Activated CD4-positive, alpha-beta memory T cell treated with anti-CD3 and anti-CD28 coated beads for 36 hours (primary cell): ENCODE measurements around the gene AMPD3. TPM values are rescaled to one million over a fixed set of nuclear protein-coding genes. Genes with fewer than 3 reads are reported as not detected.

ENCODE experiments used
- CTCF ChIA-PET: fragments of 350-600 bp; sonication (Branson Sonifier 250); formaldehyde crosslinking; loops from one replicate; lab custom pipeline; 2021; ENCODE audit warnings: antibody characterized with exemption, inconsistent platforms; lab: Charles Lee
- POLR2A ChIA-PET: fragments of 350-600 bp; sonication (Branson Sonifier 250); formaldehyde crosslinking; loops from one replicate; lab custom pipeline; 2021; ENCODE audit warnings: antibody characterized with exemption; lab: Charles Lee
- DNase-seq: peaks from one replicate; pipeline ENCODE4 v3.0.0-alpha.2; 2020
- H3K27ac Mint-ChIP-seq: one replicate; pipeline ENCODE4 v1.8.0; 2021; ENCODE audit warnings: mixed read lengths
- H3K27me3 Mint-ChIP-seq: one replicate; pipeline ENCODE4 v1.8.0; 2021; ENCODE audit warnings: mixed read lengths
- H3K36me3 Mint-ChIP-seq: one replicate; pipeline ENCODE4 v1.8.0; 2021; ENCODE audit warnings: mixed read lengths
- H3K4me1 Mint-ChIP-seq: one replicate; pipeline ENCODE4 v1.8.0; 2021; ENCODE audit warnings: low read depth, mixed read lengths
- H3K4me3 Mint-ChIP-seq: one replicate; pipeline ENCODE4 v1.8.0; 2021; ENCODE audit warnings: mild to moderate bottlenecking, mixed read lengths
- H3K9me3 Mint-ChIP-seq: one replicate; pipeline ENCODE4 v1.8.0; 2021; ENCODE audit warnings: mixed read lengths
- intact Hi-C: fragments of 100-400 bp; cut with micrococcal nuclease; formaldehyde crosslinking; loops from one replicate; pipeline ENCODE4 v1.15.1; 2023
- total RNA-seq, 2 experiments: library from RNA; stranded (reverse); gene quantifications; one replicate each; pipeline ENCODE4 v1.2.3, GENCODE V29; 2021

AMPD3 gene
- total RNA-seq, 2 experiments from 2014 or later = 25.5 to 25.7 TPM

- Mint-ChIP-seq H3K27ac (peak overlapping the region; percentile 81), H3K9me3 (no peaks in the 10 kb centered on the region), H3K4me3 (peak overlapping the region; percentile 77), H3K4me1 (peaks cover 59% of the 10 kb centered on the region), H3K36me3 (no peaks in the 10 kb centered on the region), H3K27me3 (no peaks in the 10 kb centered on the region)
- intact Hi-C loops = loop anchor here (10.0 kb wide), 1 partner anchor 1767 kb away; the partner anchor contains the start of genes RPL27A and TRIM66
- no peak for DNase-seq
- ChIA-PET CTCF (interaction anchor here (0.6 to 8.8 kb wide), 9 partner anchors 8 to 1732 kb away, joined by 3 to 74 read pairs (median 4); partner anchors contain the start of gene RNF141), POLR2A (interaction anchor here (0.6 to 2.7 kb wide), 6 partner anchors 10 to 357 kb away, joined by 3 to 8 read pairs (median 4); partner anchors contain the start of genes EIF4G2 and RNF141)
These were observed 3.5 kb upstream of the AMPD3 start for GRCh38 chr11:10451426-10452116.

GRCh38 chr11:10452211-10452767 lies 2.8 kb upstream of the AMPD3 start:
- H3K4me3 Mint-ChIP-seq = peak overlapping the region; percentile 77
- intact Hi-C loops = loop anchor here (10.0 kb wide), 1 partner anchor 1767 kb away; the partner anchor contains the start of genes RPL27A and TRIM66
- H3K4me1 Mint-ChIP-seq = peaks cover 62% of the 10 kb centered on the region
- peak overlapping the region; percentile 40 for H3K27ac Mint-ChIP-seq
- ChIA-PET CTCF (interaction anchor here (0.9 to 8.8 kb wide), 9 partner anchors 9 to 202 kb away, joined by 3 to 74 read pairs (median 3); partner anchors contain the start of gene RNF141), POLR2A (interaction anchor here (0.6 to 2.7 kb wide), 5 partner anchors 11 to 356 kb away, joined by 3 to 8 read pairs (median 4); partner anchors contain the start of genes EIF4G2 and RNF141)
- DNase-seq = no peak
- no peaks in the 10 kb centered on the region for H3K36me3 Mint-ChIP-seq
- H3K9me3 Mint-ChIP-seq = no peaks in the 10 kb centered on the region
- no peaks in the 10 kb centered on the region for H3K27me3 Mint-ChIP-seq

- intact Hi-C loops = loop anchor here (10.0 kb wide), 1 partner anchor 1768 kb away; the partner anchor contains the start of genes RPL27A and TRIM66
- Mint-ChIP-seq H3K9me3 (no peaks in the 10 kb centered on the region), H3K36me3 (no peaks in the 10 kb centered on the region), H3K4me1 (peaks cover 70% of the 10 kb centered on the region), H3K27me3 (no peaks in the 10 kb centered on the region), H3K4me3 (no peak overlapping the region), H3K27ac (no peak overlapping the region)
- no peak for DNase-seq
- ChIA-PET POLR2A (interaction anchor here (1.0 to 2.7 kb wide), 2 partner anchors 10 to 87 kb away, joined by 3 to 8 read pairs; partner anchors contain the start of gene RNF141), CTCF (interaction anchor here (1.1 to 8.8 kb wide), 5 partner anchors 10 to 200 kb away, joined by 3 to 74 read pairs (median 3); partner anchors contain the start of gene RNF141)
These were observed 1.8 kb upstream of the AMPD3 start for GRCh38 chr11:10453261-10453660.

- H3K4me1 Mint-ChIP-seq = peaks cover 83% of the 10 kb centered on the region
These were observed 798 bp downstream of the AMPD3 start for GRCh38 chr11:10455637-10456487.

GRCh38 chr11:10456519-10456918 lies 1.5 kb downstream of the AMPD3 start:
- Mint-ChIP-seq H3K9me3 (no peaks in the 10 kb centered on the region), H3K4me1 (peaks cover 80% of the 10 kb centered on the region), H3K27me3 (no peaks in the 10 kb centered on the region), H3K27ac (peak overlapping the region; percentile 93), H3K36me3 (peaks cover 3% of the 10 kb centered on the region), H3K4me3 (peak overlapping the region; percentile 79)
- POLR2A ChIA-PET = interaction anchor here (0.9 to 2.8 kb wide), 4 partner anchors 15 to 401 kb away, joined by 4 to 20 read pairs (median 14); partner anchors contain the start of genes EIF4G2, RNF141 and ZBED5
- CTCF ChIA-PET = interaction anchor here (0.9 to 8.8 kb wide), 7 partner anchors 40 to 329 kb away, joined by 3 to 74 read pairs (median 3); partner anchors contain the start of gene RNF141
- intact Hi-C loops = loop anchor here (2.0 to 10.0 kb wide), 9 partner anchors 149 to 1772 kb away; partner anchors contain the start of genes ADM, RPL27A, TRIM66 and USP47
- DNase-seq = peak; percentile 28

More at GRCh38 chr11:10455637-10456487, 798 bp downstream of the AMPD3 start:
- CTCF ChIA-PET = interaction anchor here (0.7 to 8.8 kb wide), 10 partner anchors 9 to 329 kb away, joined by 3 to 74 read pairs (median 4); partner anchors contain the start of gene RNF141
- Mint-ChIP-seq H3K36me3 (no peaks in the 10 kb centered on the region), H3K27me3 (no peaks in the 10 kb centered on the region), H3K9me3 (no peaks in the 10 kb centered on the region), H3K27ac (peak overlapping the region; percentile 93), H3K4me3 (peak overlapping the region; percentile 79)
- DNase-seq = peak; percentile 89
- POLR2A ChIA-PET = interaction anchor here (0.9 to 2.8 kb wide), 8 partner anchors 10 to 402 kb away, joined by 3 to 20 read pairs (median 6); partner anchors contain the start of genes CTR9, EIF4G2, RNF141 and ZBED5
- intact Hi-C loops = loop anchor here (1.0 to 10.0 kb wide), 11 partner anchors 34 to 1771 kb away; partner anchors contain the start of genes ADM, EIF4G2, RPL27A and TRIM66

- Mint-ChIP-seq H3K27ac (peak overlapping the region; percentile 93), H3K4me1 (peaks cover 68% of the 10 kb centered on the region), H3K4me3 (peak overlapping the region; percentile 79), H3K27me3 (no peaks in the 10 kb centered on the region), H3K36me3 (peaks cover 12% of the 10 kb centered on the region), H3K9me3 (no peaks in the 10 kb centered on the region)
- POLR2A ChIA-PET = no interaction called here
- intact Hi-C loops = loop anchor here (2.0 to 10.0 kb wide), 11 partner anchors 15 to 1773 kb away; partner anchors contain the start of genes ADM, RPL27A, TRIM66 and USP47
- no peak for DNase-seq
- CTCF ChIA-PET = interaction anchor here (0.7 to 8.8 kb wide), 3 partner anchors 45 to 83 kb away, joined by 3 to 74 read pairs (median 12); partner anchors contain the start of gene RNF141
These were observed 2.8 kb downstream of the AMPD3 start for GRCh38 chr11:10457901-10458300.

GRCh38 chr11:10459029-10459970 lies 4.2 kb downstream of the AMPD3 start:
- H3K27ac Mint-ChIP-seq = peak overlapping the region; percentile 99
- intact Hi-C loops = loop anchor here (1.0 to 10.0 kb wide), 11 partner anchors 16 to 1774 kb away; partner anchors contain the start of genes ADM, RNF141, RPL27A and TRIM66
- CTCF ChIA-PET = interaction anchor here (1.1 to 8.8 kb wide), 6 partner anchors 29 to 195 kb away, joined by 4 to 74 read pairs (median 8); partner anchors contain the start of gene RNF141
- H3K9me3 Mint-ChIP-seq = no peaks in the 10 kb centered on the region
- peak; percentile 80 for DNase-seq
- peak overlapping the region; percentile 71 for H3K4me3 Mint-ChIP-seq
- no peaks in the 10 kb centered on the region for H3K27me3 Mint-ChIP-seq
- H3K4me1 Mint-ChIP-seq = peaks cover 56% of the 10 kb centered on the region
- POLR2A ChIA-PET = interaction anchor here (0.6 to 2.1 kb wide), 7 partner anchors 9 to 999 kb away, joined by 3 to 14 read pairs (median 4); partner anchors contain the start of genes EIF4G2, RNF141 and ZNF143
- H3K36me3 Mint-ChIP-seq = peaks cover 17% of the 10 kb centered on the region

GRCh38 chr11:10460611-10461275 lies 5.7 kb downstream of the AMPD3 start:
- intact Hi-C loops = no loop called here
- ChIA-PET POLR2A (interaction anchor here (0.8 kb wide), 1 partner anchor 9 kb away, joined by 5 read pairs; no protein-coding TSS in a partner anchor), CTCF (interaction anchor here (1.1 to 1.7 kb wide), 3 partner anchors 9 to 80 kb away, joined by 3 to 7 read pairs (median 5); partner anchors contain the start of gene RNF141)
- H3K27ac Mint-ChIP-seq = no peak overlapping the region
- H3K4me1 Mint-ChIP-seq = peaks cover 41% of the 10 kb centered on the region
- DNase-seq = no peak
- H3K4me3 Mint-ChIP-seq = no peak overlapping the region
- H3K36me3 Mint-ChIP-seq = peaks cover 24% of the 10 kb centered on the region
- no peaks in the 10 kb centered on the region for H3K9me3 Mint-ChIP-seq
- no peaks in the 10 kb centered on the region for H3K27me3 Mint-ChIP-seq

GRCh38 chr11:10461276-10461790 lies 6.3 kb downstream of the AMPD3 start:
- Mint-ChIP-seq H3K27ac (no peak overlapping the region), H3K9me3 (no peaks in the 10 kb centered on the region), H3K36me3 (peaks cover 26% of the 10 kb centered on the region), H3K4me1 (peaks cover 39% of the 10 kb centered on the region), H3K27me3 (no peaks in the 10 kb centered on the region), H3K4me3 (no peak overlapping the region)
- no peak for DNase-seq
- ChIA-PET CTCF (interaction anchor here (1.1 to 1.7 kb wide), 3 partner anchors 10 to 79 kb away, joined by 3 to 7 read pairs (median 5); partner anchors contain the start of gene RNF141), POLR2A (interaction anchor here (0.8 kb wide), 1 partner anchor 10 kb away, joined by 5 read pairs; no protein-coding TSS in a partner anchor)
- intact Hi-C loops = no loop called here
